ENCODE data around the gene MAGEB18. TPM values are rescaled to one million over a fixed set of nuclear protein-coding genes. Genes with fewer than 3 reads are reported as not detected.

MAGEB18 gene
- total RNA-seq = not detected
- long read RNA-seq = 0 reads

DNA sequence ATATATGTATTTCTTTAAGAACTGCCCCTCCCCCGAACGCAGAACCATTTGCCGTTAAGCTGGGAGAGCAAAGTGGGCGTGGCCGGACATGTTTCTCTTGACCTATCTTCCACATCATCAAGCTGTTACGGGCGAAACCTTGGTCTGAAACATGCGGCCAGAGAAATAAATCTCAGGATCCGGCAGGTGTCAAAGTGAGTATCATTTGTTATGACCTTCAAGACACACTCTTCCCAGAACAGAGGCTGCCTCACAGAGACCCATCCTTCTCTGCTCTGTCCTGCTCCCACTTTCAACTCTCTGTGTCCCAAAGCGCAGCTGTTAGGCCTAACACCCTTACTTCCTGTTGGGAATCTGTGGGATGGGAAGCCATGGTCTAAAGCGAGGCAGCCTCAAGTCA, at the start of gene MAGEB18:
MAGEB18 (plus strand) TSS at position 70 of the 400 bp plus-strand sequence. CDS start 643 bp downstream, outside the sequence.
- Histone ChIP-seq H3K27me3 (ENCODE audit: low read depth) (no peaks in the 10 kb centered on the region), H3K9me3 (replicated peaks) (no peaks in the 10 kb centered on the region), H3K36me3 (no peaks in the 10 kb centered on the region), H3K27ac (replicated peaks) (no peak within 1 kb of the TSS), H3K4me1 (no peaks in the 10 kb centered on the region), H3K4me3 (no peak within 1 kb of the TSS)
- TF ChIP-seq CTCF (IDR thresholded peaks at IDR 0.05; ENCODE audit: borderline replicate concordance) = no peak
- intact Hi-C loops (cut with micrococcal nuclease) = no loop called here
- DNase-seq = no peak

GRCh38 chrX:26100421-26100920, 37.7 kb upstream of the MAGEB18 start:
- intact Hi-C loops (cut with micrococcal nuclease) = no loop called here
- no peak for DNase-seq
- H3K27ac ChIP-seq (replicated peaks) = no peak overlapping the region
- no peak for TF ChIP-seq CTCF (IDR thresholded peaks at IDR 0.05; ENCODE audit: borderline replicate concordance)
- no peaks in the 10 kb centered on the region for H3K9me3 ChIP-seq (replicated peaks)
- H3K27me3 ChIP-seq (ENCODE audit: low read depth) = no peaks in the 10 kb centered on the region
- H3K4me1 ChIP-seq = no peaks in the 10 kb centered on the region
- no peak overlapping the region for H3K4me3 ChIP-seq
- no peaks in the 10 kb centered on the region for H3K36me3 ChIP-seq

GRCh38 chrX:26109142-26109541, 29.0 kb upstream of the MAGEB18 start:
- DNase-seq = no peak
- intact Hi-C loops (cut with micrococcal nuclease) = no loop called here
- Histone ChIP-seq H3K27me3 (ENCODE audit: low read depth) (no peaks in the 10 kb centered on the region), H3K9me3 (replicated peaks) (no peaks in the 10 kb centered on the region), H3K4me1 (no peaks in the 10 kb centered on the region), H3K4me3 (no peak overlapping the region), H3K27ac (replicated peaks) (no peak overlapping the region), H3K36me3 (no peaks in the 10 kb centered on the region)
- no peak for TF ChIP-seq CTCF (IDR thresholded peaks at IDR 0.05; ENCODE audit: borderline replicate concordance)

DNA sequence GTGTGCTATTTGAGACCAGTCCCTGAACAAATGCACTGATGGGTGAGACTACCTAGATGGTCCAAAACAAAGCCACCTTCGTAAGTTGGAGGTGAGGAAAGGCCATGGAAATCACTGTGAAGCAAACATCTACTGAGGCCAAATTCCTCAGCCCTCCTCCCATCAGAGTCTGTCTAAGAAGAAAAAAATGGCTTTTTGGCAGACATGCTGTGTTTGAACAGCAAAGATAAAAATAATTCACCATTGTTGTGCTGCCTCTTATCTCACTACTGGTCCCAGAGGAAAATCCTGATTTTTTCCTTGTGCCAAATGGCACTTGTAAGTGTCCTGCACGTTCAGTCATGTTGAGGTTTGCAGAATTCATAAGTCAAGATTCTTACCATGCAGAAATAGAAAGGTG, 7.9 kb downstream of the MAGEB18 start:
- no peak for TF ChIP-seq CTCF (IDR thresholded peaks at IDR 0.05; ENCODE audit: borderline replicate concordance)
- no peaks in the 10 kb centered on the region for H3K4me1 ChIP-seq
- no peak for DNase-seq
- H3K27me3 ChIP-seq (ENCODE audit: low read depth) = no peaks in the 10 kb centered on the region
- H3K4me3 ChIP-seq = no peak overlapping the region
- H3K36me3 ChIP-seq = no peaks in the 10 kb centered on the region
- H3K9me3 ChIP-seq (replicated peaks) = no peaks in the 10 kb centered on the region
- intact Hi-C loops (cut with micrococcal nuclease) = no loop called here
- H3K27ac ChIP-seq (replicated peaks) = no peak overlapping the region

GRCh38 chrX:26160301-26160700, 22.2 kb downstream of the MAGEB18 start, which contains the start of gene MAGEB6B:
MAGEB6B (plus strand) TSS chrX:26160601; CDS start chrX:26160601, 0 bp downstream.
- no peak for TF ChIP-seq CTCF (IDR thresholded peaks at IDR 0.05; ENCODE audit: borderline replicate concordance)
- no peak within 1 kb of the TSS for H3K4me3 ChIP-seq
- H3K27me3 ChIP-seq (ENCODE audit: low read depth) = no peaks in the 10 kb centered on the region
- no peaks in the 10 kb centered on the region for H3K36me3 ChIP-seq
- no peak within 1 kb of the TSS for H3K27ac ChIP-seq (replicated peaks)
- no peak for DNase-seq
- intact Hi-C loops (cut with micrococcal nuclease) = no loop called here
- no peaks in the 10 kb centered on the region for H3K4me1 ChIP-seq
- H3K9me3 ChIP-seq (replicated peaks) = no peaks in the 10 kb centered on the region

Other genes with a start within 250 kb of the MAGEB18 start
- gene MAGEB6B, start 22.3 kb downstream of the MAGEB18 start, total RNA-seq = not detected
- gene MAGEB6, start 54.1 kb downstream of the MAGEB18 start, total RNA-seq = not detected
- gene MAGEB5, start 77.8 kb downstream of the MAGEB18 start, total RNA-seq = not detected